ENCODE results near the gene KDM8. TPM values are rescaled to one million over a fixed set of nuclear protein-coding genes. Genes with fewer than 3 reads are reported as not detected.

Gene KDM8
- total and polyA plus RNA-seq, 2 experiments from 2014 or later = 5.1 to 5.7 TPM

DNA sequence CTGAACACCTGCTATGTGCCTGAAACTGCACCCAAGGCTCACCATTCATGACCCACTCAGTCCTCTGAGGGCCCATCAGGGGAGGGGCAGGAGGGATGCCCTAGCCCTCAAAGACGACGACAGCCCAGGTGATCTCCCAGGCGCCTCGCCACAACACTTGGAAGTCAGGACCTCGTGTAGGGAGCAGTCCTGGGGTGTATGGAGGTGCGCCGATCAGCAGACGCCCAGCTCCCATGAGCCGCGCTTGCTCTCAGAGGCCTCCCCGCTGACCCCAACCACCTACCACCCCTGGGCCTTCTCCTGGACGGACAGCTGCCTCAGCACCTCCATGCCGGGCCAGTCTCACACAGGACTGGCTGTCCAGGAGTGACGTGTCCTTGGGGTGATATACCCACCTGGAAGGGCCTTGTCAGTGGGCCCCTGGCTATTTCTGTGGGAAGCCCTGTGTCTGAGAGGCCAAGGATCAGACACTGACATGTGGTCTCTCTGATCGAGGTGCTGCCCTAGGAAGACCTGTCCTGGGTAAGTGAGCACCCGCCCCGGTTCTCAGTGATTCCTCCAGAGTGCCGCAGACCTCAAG lies 26.7 kb downstream of the KDM8 start (continued):
- TF ChIP-seq EZH2phosphoT487 (IDR thresholded peaks at IDR 0.05; ENCODE audit: unreplicated experiment) (no peak), NANOG (IDR thresholded peaks at IDR 0.05; ENCODE audit: borderline replicate concordance) (no peak), JUNB (IDR thresholded peaks at IDR 0.05; ENCODE audit: unreplicated experiment) (no peak), POLR2AphosphoS5 (IDR thresholded peaks at IDR 0.05; ENCODE audit: low read depth) (no peak)
- TF ChIP-seq, protein P1, sequence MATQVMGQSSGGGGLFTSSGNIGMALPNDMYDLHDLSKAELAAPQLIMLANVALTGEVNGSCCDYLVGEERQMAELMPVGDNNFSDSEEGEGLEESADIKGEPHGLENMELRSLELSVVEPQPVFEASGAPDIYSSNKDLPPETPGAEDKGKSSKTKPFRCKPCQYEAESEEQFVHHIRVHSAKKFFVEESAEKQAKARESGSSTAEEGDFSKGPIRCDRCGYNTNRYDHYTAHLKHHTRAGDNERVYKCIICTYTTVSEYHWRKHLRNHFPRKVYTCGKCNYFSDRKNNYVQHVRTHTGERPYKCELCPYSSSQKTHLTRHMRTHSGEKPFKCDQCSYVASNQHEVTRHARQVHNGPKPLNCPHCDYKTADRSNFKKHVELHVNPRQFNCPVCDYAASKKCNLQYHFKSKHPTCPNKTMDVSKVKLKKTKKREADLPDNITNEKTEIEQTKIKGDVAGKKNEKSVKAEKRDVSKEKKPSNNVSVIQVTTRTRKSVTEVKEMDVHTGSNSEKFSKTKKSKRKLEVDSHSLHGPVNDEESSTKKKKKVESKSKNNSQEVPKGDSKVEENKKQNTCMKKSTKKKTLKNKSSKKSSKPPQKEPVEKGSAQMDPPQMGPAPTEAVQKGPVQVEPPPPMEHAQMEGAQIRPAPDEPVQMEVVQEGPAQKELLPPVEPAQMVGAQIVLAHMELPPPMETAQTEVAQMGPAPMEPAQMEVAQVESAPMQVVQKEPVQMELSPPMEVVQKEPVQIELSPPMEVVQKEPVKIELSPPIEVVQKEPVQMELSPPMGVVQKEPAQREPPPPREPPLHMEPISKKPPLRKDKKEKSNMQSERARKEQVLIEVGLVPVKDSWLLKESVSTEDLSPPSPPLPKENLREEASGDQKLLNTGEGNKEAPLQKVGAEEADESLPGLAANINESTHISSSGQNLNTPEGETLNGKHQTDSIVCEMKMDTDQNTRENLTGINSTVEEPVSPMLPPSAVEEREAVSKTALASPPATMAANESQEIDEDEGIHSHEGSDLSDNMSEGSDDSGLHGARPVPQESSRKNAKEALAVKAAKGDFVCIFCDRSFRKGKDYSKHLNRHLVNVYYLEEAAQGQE (IDR thresholded peaks at IDR 0.05; ENCODE audit: unreplicated experiment) = no peak

DNA sequence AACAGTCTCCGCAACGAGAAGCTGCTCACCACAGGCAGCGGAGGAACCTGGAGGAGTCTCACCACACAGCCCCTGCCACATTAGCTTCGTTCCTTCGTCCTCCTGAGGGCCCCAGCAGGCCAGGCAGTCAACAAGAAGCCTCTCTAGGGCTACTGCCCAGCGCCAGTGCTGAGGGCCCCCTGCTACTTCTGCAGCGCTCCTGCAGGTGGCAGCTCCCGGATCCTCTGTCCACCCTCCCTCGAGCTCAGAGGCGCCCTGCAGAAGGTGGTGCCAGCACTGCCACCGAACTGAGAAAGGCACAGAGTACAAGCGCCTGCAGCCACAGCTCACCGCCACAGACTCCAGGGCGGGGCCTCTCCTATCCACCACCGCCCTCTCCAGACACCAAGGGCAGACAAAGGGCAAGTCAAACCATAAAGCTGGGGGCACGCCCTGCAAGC lies 27.3 kb downstream of the KDM8 start:
- no peaks in the 10 kb centered on the region for H3K36me3 ChIP-seq (ENCODE audit: insufficient read depth)
- TF ChIP-seq STAT1 (IDR thresholded peaks at IDR 0.05; ENCODE audit: unreplicated experiment) (no peak), EZH2 (IDR thresholded peaks at IDR 0.05; ENCODE audit: low read depth, unreplicated experiment) (no peak), JUNB (IDR thresholded peaks at IDR 0.05; ENCODE audit: unreplicated experiment) (no peak), ZNF331 (CRISPR knock-in tag; IDR thresholded peaks at IDR 0.05; ENCODE audit: low read depth) (no peak), POLR2AphosphoS5 (IDR thresholded peaks at IDR 0.05; ENCODE audit: low read depth) (no peak), CREB1 (CRISPR knock-in tag; IDR thresholded peaks at IDR 0.05; ENCODE audit: low read depth) (no peak), NANOG (IDR thresholded peaks at IDR 0.05; ENCODE audit: borderline replicate concordance) (no peak), ZNF114 (CRISPR knock-in tag; IDR thresholded peaks at IDR 0.05) (no peak)
- TF ChIP-seq, protein P2, sequence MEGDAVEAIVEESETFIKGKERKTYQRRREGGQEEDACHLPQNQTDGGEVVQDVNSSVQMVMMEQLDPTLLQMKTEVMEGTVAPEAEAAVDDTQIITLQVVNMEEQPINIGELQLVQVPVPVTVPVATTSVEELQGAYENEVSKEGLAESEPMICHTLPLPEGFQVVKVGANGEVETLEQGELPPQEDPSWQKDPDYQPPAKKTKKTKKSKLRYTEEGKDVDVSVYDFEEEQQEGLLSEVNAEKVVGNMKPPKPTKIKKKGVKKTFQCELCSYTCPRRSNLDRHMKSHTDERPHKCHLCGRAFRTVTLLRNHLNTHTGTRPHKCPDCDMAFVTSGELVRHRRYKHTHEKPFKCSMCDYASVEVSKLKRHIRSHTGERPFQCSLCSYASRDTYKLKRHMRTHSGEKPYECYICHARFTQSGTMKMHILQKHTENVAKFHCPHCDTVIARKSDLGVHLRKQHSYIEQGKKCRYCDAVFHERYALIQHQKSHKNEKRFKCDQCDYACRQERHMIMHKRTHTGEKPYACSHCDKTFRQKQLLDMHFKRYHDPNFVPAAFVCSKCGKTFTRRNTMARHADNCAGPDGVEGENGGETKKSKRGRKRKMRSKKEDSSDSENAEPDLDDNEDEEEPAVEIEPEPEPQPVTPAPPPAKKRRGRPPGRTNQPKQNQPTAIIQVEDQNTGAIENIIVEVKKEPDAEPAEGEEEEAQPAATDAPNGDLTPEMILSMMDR (conservative IDR thresholded peaks at IDR 0.05; ENCODE audit: low read depth in 2 of 2) = no peak; a peak in 1 of 4 replicates
- TF ChIP-seq, protein P3, sequence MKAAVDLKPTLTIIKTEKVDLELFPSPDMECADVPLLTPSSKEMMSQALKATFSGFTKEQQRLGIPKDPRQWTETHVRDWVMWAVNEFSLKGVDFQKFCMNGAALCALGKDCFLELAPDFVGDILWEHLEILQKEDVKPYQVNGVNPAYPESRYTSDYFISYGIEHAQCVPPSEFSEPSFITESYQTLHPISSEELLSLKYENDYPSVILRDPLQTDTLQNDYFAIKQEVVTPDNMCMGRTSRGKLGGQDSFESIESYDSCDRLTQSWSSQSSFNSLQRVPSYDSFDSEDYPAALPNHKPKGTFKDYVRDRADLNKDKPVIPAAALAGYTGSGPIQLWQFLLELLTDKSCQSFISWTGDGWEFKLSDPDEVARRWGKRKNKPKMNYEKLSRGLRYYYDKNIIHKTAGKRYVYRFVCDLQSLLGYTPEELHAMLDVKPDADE (IDR thresholded peaks at IDR 0.05) = no peak
- TF ChIP-seq, protein P1 (IDR thresholded peaks at IDR 0.05; ENCODE audit: unreplicated experiment) = no peak
- no peaks in the 10 kb centered on the region for H3F3A ChIP-seq (replicated peaks; ENCODE audit: low read depth)
- Mint-ChIP-seq H3K9me3 (no peaks in the 10 kb centered on the region), H3K4me3 (no peak overlapping the region), H3K4me1 (peaks cover 9% of the 10 kb centered on the region), H3K27me3 (ENCODE audit: insufficient read depth, low read depth, poor library complexity) (peaks cover 3% of the 10 kb centered on the region), H3K27ac (no peak overlapping the region), H3K36me3 (ENCODE audit: low read depth) (peaks cover 5% of the 10 kb centered on the region; the same call in 1 of the 3 replicates)
- DNase-seq (ENCODE audit: low spot score) = peak; percentile 19
- H3K79me2 ChIP-seq (replicated peaks; ENCODE audit: insufficient read depth) = no peaks in the 10 kb centered on the region
- H3K9me2 ChIP-seq (ENCODE audit: insufficient read depth) = no peaks in the 10 kb centered on the region
- H3K27me3 ChIP-seq (ENCODE audit: insufficient read depth) = no peaks in the 10 kb centered on the region
- no peak overlapping the region for H3K4me3 ChIP-seq
- ATAC-seq = peak; percentile 33
- H3K27ac ChIP-seq (ENCODE audit: low read depth) = no peak overlapping the region
- H4K20me1 ChIP-seq (replicated peaks; ENCODE audit: insufficient read depth) = no peaks in the 10 kb centered on the region
- no peaks in the 10 kb centered on the region for H3K4me1 ChIP-seq (ENCODE audit: insufficient read depth)
- H3K4me2 ChIP-seq = no peak overlapping the region
- H2AFZ ChIP-seq = no peak overlapping the region
